BJ (cell line): Measurements from ENCODE around the gene ADCY3. TPM values are rescaled to one million over a fixed set of nuclear protein-coding genes. Genes with fewer than 3 reads are reported as not detected.

Source experiments
- CTCF ChIA-PET: fragments of 350-600 bp; formaldehyde crosslinking; extraction: SDS; loops from one replicate; lab custom pipeline; 2021; ENCODE audit warnings: antibody characterized with exemption, inconsistent platforms; lab: Yijun Ruan, JAX
- POLR2A ChIA-PET: fragments of 300-600 bp; sonication (Branson Sonifier 250); formaldehyde crosslinking; extraction: SDS; loops from one replicate; lab custom pipeline; 2021; ENCODE audit warnings: antibody characterized with exemption; lab: Charles Lee
- DNase-seq: peaks from one replicate; pipeline ENCODE4 v3.0.0-alpha.2; 2011; ENCODE audit warnings: low read depth
- H3K27me3 ChIP-seq: 2 replicates; pipeline ENCODE4 v1.6.0; 2011; ENCODE audit warnings: low read length; ENCODE audit not compliant: control insufficient read depth, insufficient read depth
- H3K36me3 ChIP-seq: 2 replicates; pipeline ENCODE4 v1.5.1; 2011; ENCODE audit warnings: low read length; ENCODE audit not compliant: control insufficient read depth, insufficient read depth
- H3K4me3 ChIP-seq: 2 replicates; pipeline ENCODE4 v1.5.1; 2011; ENCODE audit warnings: low read depth, mild to moderate bottlenecking, control low read depth, low read length
- polyA plus RNA-seq: library from polyadenylated mRNA; depleted of rRNA; stranded (reverse); fragments of >200 nt; gene quantifications from 2 replicates; pipeline ENCODE4 v1.2.3, GENCODE V29; 2011
- TF ChIP-seq, protein P1 (sequence below): IDR thresholded peaks from 2 replicates; pipeline ENCODE4 v1.5.1; 2011; ENCODE audit warnings: low read depth, mild to moderate bottlenecking, control low read depth, inconsistent platforms, low read length, moderate library complexity; ENCODE audit not compliant: insufficient read depth

The ADCY3 gene
- polyA plus RNA-seq, 1 experiment, result 73.3 TPM

DNA sequence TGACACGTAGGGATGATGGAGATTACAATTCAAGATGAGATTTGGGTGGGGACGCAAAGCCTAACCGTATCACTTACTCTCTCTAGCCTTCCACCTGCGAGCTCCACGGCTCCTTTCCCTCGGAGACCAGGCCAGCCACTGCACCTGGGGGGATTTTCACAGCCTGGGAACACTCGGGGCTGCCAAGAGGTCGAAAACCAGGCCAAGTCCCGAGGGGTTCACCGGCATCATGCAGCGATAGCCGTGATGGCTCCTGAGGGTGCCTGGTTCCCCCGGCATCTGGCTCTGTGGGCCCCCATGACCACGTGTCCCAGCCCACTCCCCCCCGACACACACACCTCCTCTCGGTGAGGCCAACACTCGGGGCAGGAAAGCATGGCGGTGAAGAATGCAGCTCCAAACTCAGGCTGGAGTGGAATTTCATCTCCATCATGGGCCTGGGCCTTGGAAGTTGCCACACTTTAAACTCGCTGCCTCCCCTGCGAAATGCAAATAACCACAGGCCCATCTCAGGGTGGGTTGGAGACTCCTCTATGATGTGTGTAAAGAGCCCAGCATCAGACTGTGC, 32.6 kb downstream of the ADCY3 start:
- DNase-seq, result no peak
- ChIA-PET POLR2A (no interaction called here), CTCF (no interaction called here)
- Histone ChIP-seq H3K4me3 (no peak overlapping the region), H3K36me3 (no peaks in the 10 kb centered on the region; the same call in 1 of the 2 replicates), H3K27me3 (no peaks in the 10 kb centered on the region)
- TF ChIP-seq, protein P1, sequence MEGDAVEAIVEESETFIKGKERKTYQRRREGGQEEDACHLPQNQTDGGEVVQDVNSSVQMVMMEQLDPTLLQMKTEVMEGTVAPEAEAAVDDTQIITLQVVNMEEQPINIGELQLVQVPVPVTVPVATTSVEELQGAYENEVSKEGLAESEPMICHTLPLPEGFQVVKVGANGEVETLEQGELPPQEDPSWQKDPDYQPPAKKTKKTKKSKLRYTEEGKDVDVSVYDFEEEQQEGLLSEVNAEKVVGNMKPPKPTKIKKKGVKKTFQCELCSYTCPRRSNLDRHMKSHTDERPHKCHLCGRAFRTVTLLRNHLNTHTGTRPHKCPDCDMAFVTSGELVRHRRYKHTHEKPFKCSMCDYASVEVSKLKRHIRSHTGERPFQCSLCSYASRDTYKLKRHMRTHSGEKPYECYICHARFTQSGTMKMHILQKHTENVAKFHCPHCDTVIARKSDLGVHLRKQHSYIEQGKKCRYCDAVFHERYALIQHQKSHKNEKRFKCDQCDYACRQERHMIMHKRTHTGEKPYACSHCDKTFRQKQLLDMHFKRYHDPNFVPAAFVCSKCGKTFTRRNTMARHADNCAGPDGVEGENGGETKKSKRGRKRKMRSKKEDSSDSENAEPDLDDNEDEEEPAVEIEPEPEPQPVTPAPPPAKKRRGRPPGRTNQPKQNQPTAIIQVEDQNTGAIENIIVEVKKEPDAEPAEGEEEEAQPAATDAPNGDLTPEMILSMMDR, result no peak

DNA sequence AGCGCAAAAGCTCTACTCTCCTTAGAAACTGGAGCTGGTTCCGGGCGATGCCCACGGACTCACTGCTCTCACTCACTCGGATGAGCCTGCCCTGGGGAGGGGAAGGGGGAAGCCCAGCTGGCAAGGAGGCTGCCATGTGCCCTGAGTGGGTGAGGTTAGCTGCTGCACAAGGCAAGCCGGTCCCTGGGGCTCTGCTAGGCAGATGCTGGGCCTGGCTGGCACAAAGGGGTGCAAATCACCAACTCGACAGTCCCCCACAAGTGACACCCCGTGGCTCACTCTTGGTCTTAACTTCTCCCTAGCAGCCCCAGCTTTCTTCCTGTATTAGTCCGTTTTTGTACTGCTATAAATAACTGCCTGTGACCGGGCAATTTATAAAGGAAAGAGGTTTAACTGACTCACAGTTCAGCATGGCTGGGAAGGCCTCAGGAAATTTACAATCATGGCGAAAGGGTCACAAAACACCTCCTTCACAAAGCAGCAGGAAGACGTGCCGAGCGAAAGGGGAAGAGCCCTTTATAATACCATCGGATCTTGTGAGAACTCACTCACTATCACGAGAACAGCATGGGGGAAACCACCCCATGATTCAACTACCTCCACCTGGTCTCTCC, 33.2 kb downstream of the ADCY3 start:
- CTCF ChIA-PET, result no interaction called here
- DNase-seq, result no peak
- Histone ChIP-seq H3K36me3 (no peaks in the 10 kb centered on the region; the same call in 1 of the 2 replicates), H3K27me3 (no peaks in the 10 kb centered on the region), H3K4me3 (no peak overlapping the region)
- POLR2A ChIA-PET, result no interaction called here
- TF ChIP-seq, protein P1, result no peak

DNA sequence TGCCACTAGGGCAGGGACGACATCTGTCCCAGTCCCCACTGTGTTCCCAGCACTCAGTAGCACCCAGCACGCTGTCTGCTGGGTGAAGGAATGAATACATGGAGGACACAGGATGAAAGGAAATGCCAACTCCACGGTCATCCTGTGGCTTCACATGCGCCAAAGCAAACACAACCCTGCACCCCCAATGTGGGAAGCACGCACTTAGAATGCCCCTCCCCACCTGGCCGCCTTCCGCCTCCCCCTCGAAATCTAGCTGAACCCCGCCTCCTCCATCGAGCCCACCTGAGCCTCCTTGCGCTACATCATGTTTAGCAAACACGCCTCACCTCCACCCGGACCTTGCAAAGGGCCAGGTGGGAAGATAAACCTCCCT, 33.9 kb downstream of the ADCY3 start:
- ChIA-PET POLR2A (no interaction called here), CTCF (no interaction called here)
- Histone ChIP-seq H3K36me3 (no peaks in the 10 kb centered on the region; the same call in 1 of the 2 replicates), H3K27me3 (no peaks in the 10 kb centered on the region), H3K4me3 (no peak overlapping the region)
- DNase-seq, result no peak
- TF ChIP-seq, protein P1, result no peak

DNA sequence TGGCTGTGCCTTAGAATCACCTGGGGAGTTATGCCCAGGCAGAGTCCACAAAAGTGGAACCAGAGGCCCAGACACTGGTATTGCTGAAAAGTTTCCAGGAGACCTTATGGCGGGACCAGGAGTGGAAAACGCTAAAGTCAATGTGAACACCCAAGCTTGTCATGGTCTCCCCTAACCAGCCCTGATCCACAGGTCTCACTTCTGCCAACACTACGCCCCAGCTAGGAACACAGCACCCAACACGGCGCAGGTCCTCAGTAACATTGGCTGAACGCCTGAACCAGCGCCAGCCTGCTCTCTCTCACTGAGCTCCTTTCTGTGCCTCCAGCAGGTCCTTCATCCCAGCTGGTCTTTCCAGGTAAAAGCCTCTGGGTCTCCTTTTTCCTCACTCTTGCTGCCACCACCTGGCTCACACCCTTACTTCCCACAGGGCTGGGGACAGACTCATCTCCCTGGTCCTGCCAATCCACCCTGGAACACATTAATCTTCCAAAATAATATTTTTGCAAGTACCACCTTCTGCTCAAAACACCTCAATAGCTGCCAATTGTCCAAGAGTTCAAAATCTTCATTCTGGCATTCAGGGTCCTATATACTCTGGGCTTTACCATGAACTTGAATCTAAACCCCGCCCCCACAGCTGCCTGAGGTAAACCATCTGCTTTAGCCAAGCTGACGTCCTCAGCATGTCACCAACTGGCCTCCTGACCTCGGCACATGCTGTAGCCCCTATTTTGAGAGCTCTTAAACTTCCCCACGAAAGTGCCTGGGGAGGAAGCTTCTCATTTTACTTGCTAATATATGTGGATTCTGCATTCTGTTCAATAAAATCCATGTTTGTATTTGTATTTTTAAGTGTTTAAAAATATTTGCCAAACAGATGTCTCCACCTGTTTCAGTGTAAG, 34.6 kb downstream of the ADCY3 start:
- no peak for DNase-seq
- TF ChIP-seq, protein P1, result no peak
- Histone ChIP-seq H3K36me3 (no peaks in the 10 kb centered on the region; the same call in 1 of the 2 replicates), H3K4me3 (no peak overlapping the region), H3K27me3 (no peaks in the 10 kb centered on the region)
- ChIA-PET CTCF (no interaction called here), POLR2A (no interaction called here)

DNA sequence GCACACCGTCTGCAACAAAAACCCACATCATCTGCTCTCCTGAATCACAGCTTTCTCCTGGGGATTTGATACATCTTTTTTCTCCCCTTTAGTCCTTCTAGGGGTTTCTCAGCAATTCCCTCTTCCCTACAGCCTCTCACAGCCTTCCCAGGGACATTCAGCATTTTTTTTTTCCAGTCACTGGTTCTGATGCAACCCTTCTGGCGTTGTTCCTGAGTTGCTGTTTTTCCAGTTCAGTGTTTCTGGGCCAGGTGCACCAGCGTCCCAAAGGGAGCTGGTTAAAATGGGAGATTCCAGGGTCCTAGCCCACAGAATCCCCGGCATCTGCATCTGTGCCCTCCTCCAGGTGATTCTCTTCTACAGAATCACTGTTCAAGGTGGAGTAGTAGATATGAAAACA, 36.1 kb downstream of the ADCY3 start:
- DNase-seq, result no peak
- TF ChIP-seq, protein P1, result no peak
- CTCF ChIA-PET, result no interaction called here
- no peaks in the 10 kb centered on the region for H3K27me3 ChIP-seq
- POLR2A ChIA-PET, result no interaction called here
- no peaks in the 10 kb centered on the region; the same call in 1 of the 2 replicates for H3K36me3 ChIP-seq
- no peak overlapping the region for H3K4me3 ChIP-seq
